ENCODE measurements around the gene KIF3C. TPM values are rescaled to one million over a fixed set of nuclear protein-coding genes. Genes with fewer than 3 reads are reported as not detected.

Gene KIF3C
- total RNA-seq, 3 donors from 2014 or later = 3.4 to 32.8 (median 6.0) TPM

DNA sequence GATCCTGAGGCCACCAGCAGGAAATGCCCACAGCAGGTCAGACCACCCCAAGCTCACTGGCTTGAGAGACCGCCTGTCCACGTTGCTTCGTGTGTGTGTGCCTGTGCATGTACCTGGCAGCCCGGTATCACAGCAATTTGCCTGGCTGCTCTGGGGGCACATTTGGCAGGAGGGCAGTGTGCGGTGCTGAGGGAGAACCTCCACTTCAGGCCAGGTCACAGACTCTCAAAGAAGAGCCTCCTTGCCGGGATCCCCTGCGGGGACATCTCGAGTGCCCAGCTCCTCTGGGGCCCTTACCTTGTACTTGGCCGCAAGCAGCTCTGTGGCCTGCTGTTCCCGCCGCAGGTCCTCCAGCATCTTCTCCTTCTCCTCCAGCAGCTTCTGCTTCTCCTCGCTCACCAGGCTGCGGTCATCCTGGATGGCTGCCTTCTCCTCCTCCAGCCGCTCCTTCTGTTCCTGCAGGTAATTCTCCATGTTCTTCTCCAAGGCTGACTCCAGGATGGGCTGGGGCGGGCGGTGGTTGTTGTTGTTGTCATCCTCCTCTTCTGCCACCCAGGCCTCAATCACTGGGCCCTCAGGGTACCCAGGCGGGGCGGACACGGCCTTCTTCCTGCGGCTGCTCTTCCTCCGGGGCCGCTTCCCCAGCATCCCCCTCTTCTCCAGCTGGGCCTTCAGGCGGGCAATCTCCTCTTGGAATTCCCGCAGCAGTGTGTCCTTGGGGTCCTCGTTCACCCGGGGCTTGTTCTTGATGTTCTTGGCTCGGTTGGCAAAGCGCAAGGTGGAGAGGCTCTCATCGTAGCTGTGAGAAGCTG lies 2.0 kb downstream of the KIF3C start:
- intact Hi-C loops (cut with DNase I; ENCODE audit: low total_unique reads) = no loop called here
- H3K9me3 ChIP-seq = no peaks in the 10 kb centered on the region

DNA sequence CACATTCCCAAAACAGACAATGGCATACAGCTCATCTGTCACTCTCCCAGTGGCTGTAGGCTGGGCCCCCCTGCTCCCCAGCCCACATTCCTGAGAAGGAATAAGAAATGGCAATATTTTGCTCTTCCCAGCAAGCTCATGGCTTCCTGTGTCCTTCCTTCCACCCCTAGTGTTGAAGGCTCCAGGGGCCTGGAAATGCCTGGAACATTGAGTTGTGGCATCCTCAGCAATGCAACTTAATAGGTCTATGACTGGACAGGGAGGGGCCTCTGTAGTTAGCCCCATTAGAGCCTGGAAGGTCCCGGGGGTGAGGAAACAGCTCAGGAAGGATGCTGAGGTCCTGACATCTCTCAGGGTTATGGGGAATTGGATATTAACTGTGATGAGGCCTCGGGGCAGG lies 3.3 kb downstream of the KIF3C start:
- Histone ChIP-seq H3K4me3 (peak overlapping the region in 1 of 3 donors; percentile 2), H3K27me3 (no peaks in the 10 kb centered on the region), H3K36me3 (no peaks in the 10 kb centered on the region), H3K9me3 (no peaks in the 10 kb centered on the region), H3K4me1 (no peaks in the 10 kb centered on the region), H3K27ac (no peak overlapping the region)
- intact Hi-C loops (cut with DNase I; ENCODE audit: low total_unique reads) = no loop called here
- TF ChIP-seq POLR2AphosphoS5 (IDR thresholded peaks at IDR 0.05) = no peak
- TF ChIP-seq, protein P1, sequence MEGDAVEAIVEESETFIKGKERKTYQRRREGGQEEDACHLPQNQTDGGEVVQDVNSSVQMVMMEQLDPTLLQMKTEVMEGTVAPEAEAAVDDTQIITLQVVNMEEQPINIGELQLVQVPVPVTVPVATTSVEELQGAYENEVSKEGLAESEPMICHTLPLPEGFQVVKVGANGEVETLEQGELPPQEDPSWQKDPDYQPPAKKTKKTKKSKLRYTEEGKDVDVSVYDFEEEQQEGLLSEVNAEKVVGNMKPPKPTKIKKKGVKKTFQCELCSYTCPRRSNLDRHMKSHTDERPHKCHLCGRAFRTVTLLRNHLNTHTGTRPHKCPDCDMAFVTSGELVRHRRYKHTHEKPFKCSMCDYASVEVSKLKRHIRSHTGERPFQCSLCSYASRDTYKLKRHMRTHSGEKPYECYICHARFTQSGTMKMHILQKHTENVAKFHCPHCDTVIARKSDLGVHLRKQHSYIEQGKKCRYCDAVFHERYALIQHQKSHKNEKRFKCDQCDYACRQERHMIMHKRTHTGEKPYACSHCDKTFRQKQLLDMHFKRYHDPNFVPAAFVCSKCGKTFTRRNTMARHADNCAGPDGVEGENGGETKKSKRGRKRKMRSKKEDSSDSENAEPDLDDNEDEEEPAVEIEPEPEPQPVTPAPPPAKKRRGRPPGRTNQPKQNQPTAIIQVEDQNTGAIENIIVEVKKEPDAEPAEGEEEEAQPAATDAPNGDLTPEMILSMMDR (IDR thresholded peaks at IDR 0.05) = no peak
- TF ChIP-seq POLR2A (IDR thresholded peaks at IDR 0.05) = no peak
- DNase-seq (ENCODE audit: low spot score in 2 of 2) = no peak

More for the DNA sequence above, 2.0 kb downstream of the KIF3C start:
- no peak overlapping the region for H3K27ac ChIP-seq
- TF ChIP-seq POLR2AphosphoS5 (IDR thresholded peaks at IDR 0.05) (no peak), POLR2A (IDR thresholded peaks at IDR 0.05) (no peak)
- TF ChIP-seq, protein P1 (IDR thresholded peaks at IDR 0.05) = no peak
- H3K36me3 ChIP-seq = no peaks in the 10 kb centered on the region
- H3K4me3 ChIP-seq = no peak overlapping the region
- no peak for DNase-seq (ENCODE audit: low spot score in 2 of 2)
- H3K4me1 ChIP-seq = no peaks in the 10 kb centered on the region
- H3K27me3 ChIP-seq = no peaks in the 10 kb centered on the region

DNA sequence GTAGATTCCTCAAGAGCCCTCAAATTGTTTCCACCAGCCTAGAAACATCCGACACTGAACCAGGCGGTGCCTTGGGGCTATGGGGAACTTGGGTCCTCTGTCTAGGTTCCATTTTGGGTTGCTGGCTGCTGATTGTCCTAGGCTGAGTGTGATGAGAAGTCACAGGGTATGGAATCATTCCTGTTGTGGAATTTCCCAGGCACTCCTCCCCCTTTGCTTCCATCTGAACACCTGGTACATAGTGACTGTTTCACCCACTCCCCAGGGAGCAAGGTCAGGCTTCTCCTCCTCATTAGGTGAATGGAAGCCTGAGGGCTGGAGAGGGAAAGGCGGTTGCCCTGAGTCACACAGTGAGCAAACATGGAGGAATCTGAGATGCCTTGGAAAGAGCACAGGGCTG lies 4.5 kb downstream of the KIF3C start:
- Histone ChIP-seq H3K9me3 (no peaks in the 10 kb centered on the region), H3K36me3 (no peaks in the 10 kb centered on the region), H3K4me1 (no peaks in the 10 kb centered on the region), H3K27me3 (no peaks in the 10 kb centered on the region), H3K27ac (no peak overlapping the region), H3K4me3 (no peak overlapping the region)
- TF ChIP-seq POLR2A (IDR thresholded peaks at IDR 0.05) (no peak), POLR2AphosphoS5 (IDR thresholded peaks at IDR 0.05) (no peak)
- TF ChIP-seq, protein P1 (IDR thresholded peaks at IDR 0.05) = no peak
- intact Hi-C loops (cut with DNase I; ENCODE audit: low total_unique reads) = no loop called here
- DNase-seq (ENCODE audit: low spot score in 2 of 2) = no peak

DNA sequence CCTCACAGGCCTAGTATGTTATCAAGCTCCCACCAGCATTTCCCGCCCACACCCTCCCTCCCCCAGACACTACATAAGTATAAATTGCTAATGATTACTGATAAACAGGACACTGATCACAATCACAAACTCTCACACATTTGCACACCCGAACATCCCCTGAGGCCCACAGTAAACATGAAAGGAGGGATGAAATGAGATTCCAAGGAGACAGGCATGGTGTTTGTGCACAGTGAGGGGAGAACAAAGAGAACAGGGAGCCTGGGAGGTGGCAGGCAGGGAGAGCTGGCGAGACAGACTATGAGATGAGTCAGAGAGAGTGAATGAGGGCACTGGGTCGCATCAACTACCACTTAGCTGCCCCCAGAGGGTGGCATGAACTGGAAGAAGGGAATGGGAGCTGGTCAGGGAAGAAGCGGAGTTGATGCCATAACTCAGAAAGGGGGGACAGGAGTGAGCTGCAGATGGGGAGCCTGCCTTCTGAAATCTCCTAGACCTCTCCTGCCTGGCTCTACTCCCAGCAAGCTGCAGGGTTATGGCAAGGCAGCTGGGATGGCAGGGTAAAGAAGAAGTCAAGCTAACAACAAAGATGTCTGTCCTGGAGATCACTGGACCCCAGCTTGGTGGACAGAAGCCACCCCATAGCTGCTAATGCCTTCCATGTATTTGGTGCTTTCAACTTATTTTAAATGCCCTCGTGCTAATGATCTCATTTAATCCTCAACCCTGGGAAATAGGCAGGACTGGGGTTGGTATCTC lies 5.1 kb downstream of the KIF3C start:
- no peak for TF ChIP-seq POLR2A (IDR thresholded peaks at IDR 0.05)
- no peak for TF ChIP-seq POLR2AphosphoS5 (IDR thresholded peaks at IDR 0.05)
- TF ChIP-seq, protein P1 (IDR thresholded peaks at IDR 0.05) = no peak
- Histone ChIP-seq H3K27ac (no peak overlapping the region), H3K36me3 (no peaks in the 10 kb centered on the region), H3K9me3 (no peaks in the 10 kb centered on the region), H3K4me3 (no peak overlapping the region), H3K4me1 (no peaks in the 10 kb centered on the region), H3K27me3 (no peaks in the 10 kb centered on the region)
- no peak for DNase-seq (ENCODE audit: low spot score in 2 of 2)
- intact Hi-C loops (cut with DNase I; ENCODE audit: low total_unique reads) = no loop called here

All from breast epithelium (tissue), 4 donors.